GM19240 (cell line): Measurements from ENCODE around the gene TEX35.
"Not testable (repeated sequence)": the region's sequence is repeated elsewhere in the genome, so short reads cannot be mapped to it uniquely, and the experiment has no call there.

Experiments
- DNase-seq: peaks from one replicate; pipeline ENCODE4 v3.0.0; 2011; ENCODE audit warnings: low spot score; ENCODE audit not compliant: insufficient read length

The TEX35 gene

GRCh38 chr1:178540646-178541045 lies 27.7 kb downstream of the TEX35 start:
- no peak for DNase-seq

GRCh38 chr1:178541379-178541778 lies 28.5 kb downstream of the TEX35 start:
- no peak for DNase-seq

- no peak for DNase-seq
These were observed 29.1 kb downstream of the TEX35 start for GRCh38 chr1:178541829-178542553.

- DNase-seq: peak; percentile 66
These were observed 29.8 kb downstream of the TEX35 start for GRCh38 chr1:178542554-178543289.

GRCh38 chr1:178543290-178543607 lies 30.3 kb downstream of the TEX35 start:
- no peak for DNase-seq

- no peak for DNase-seq
These were observed 31.6 kb downstream of the TEX35 start for GRCh38 chr1:178544531-178544930.

GRCh38 chr1:178548108-178548507 lies 35.2 kb downstream of the TEX35 start:
- DNase-seq: no peak

GRCh38 chr1:178551307-178551706 lies 38.4 kb downstream of the TEX35 start:
- DNase-seq: no peak

- no peak for DNase-seq
These were observed 39.0 kb downstream of the TEX35 start for GRCh38 chr1:178551940-178552339.

- no peak for DNase-seq
These were observed 39.9 kb downstream of the TEX35 start for GRCh38 chr1:178552856-178553255.

- not testable (repeated sequence) for DNase-seq
These were observed 41.4 kb downstream of the TEX35 start for GRCh38 chr1:178554351-178554750.

- DNase-seq: not testable (repeated sequence)
These were observed 42.7 kb downstream of the TEX35 start for GRCh38 chr1:178555613-178556012.

GRCh38 chr1:178558816-178559215 lies 45.9 kb downstream of the TEX35 start:
- not testable (repeated sequence) for DNase-seq

GRCh38 chr1:178560871-178561376 lies 48.0 kb downstream of the TEX35 start:
- no peak for DNase-seq

- no peak for DNase-seq
These were observed 50.4 kb downstream of the TEX35 start for GRCh38 chr1:178563099-178563820.

GRCh38 chr1:178564086-178564782 lies 51.3 kb downstream of the TEX35 start:
- DNase-seq: no peak

- DNase-seq: no peak
These were observed 51.9 kb downstream of the TEX35 start for GRCh38 chr1:178564783-178565180.

- no peak for DNase-seq
These were observed 52.7 kb downstream of the TEX35 start for GRCh38 chr1:178565586-178565985.

GRCh38 chr1:178566187-178566586 lies 53.3 kb downstream of the TEX35 start:
- no peak for DNase-seq

- DNase-seq: no peak
These were observed 58.9 kb downstream of the TEX35 start for GRCh38 chr1:178571807-178572206.
